H4 (cell line): ENCODE measurements around the gene KRTAP22-2. TPM values are rescaled to one million over a fixed set of nuclear protein-coding genes. Genes with fewer than 3 reads are reported as not detected.

ENCODE experiments used
- DNase-seq: peaks from one replicate; pipeline ENCODE4 v3.0.0-alpha.2; 2015; ENCODE audit warnings: low spot score
- total RNA-seq: library from RNA; depleted of rRNA; stranded (reverse); fragments of >200 nt; shearing (Covaris generic); gene quantifications from 2 replicates; pipeline ENCODE4 v1.2.3, GENCODE V29; 2014; rRNA removed

KRTAP22-2 gene
- not detected in 2 replicates for total RNA-seq

DNA sequence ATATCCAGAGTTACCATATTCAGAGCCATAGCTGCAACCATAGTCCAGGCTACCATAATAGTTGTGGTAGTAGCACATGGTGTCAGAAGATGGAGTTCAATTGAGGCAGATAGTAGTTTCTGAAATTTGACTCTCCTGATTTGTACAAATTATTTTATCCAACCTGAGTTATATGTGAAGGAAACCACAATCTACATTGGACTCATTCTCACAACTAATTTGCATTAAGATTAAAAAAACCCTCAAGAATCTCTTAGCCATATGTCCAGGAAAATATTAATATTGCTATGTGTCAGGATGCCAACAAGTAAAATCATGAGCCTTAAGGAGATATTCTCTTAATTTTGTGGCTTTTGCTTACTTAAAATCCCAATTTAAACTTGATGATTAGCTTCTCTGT, at the start of gene KRTAP22-2:
TSS of gene KRTAP22-2 (minus strand) at position 101 of the 400 bp plus-strand sequence.
- no peak for DNase-seq

DNA sequence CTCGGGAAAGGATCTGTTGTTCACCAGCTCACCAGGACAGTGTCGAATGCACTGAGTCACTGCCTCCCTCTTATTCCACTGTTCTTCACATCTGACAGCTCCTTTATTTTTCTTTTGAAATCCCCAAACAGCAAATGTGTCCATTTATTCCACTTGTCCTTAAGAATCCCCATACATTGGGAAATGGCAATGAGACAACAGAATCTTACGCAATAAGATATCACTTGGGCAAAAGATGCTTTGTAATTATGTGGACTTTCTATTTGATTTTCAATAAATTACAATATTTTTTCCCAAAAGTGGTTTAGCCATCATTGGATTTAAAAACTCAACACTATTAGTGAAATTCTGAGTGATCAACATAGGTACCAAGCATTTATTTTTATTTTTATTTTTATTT, 48.5 kb upstream of the KRTAP22-2 start:
- no peak for DNase-seq

DNA sequence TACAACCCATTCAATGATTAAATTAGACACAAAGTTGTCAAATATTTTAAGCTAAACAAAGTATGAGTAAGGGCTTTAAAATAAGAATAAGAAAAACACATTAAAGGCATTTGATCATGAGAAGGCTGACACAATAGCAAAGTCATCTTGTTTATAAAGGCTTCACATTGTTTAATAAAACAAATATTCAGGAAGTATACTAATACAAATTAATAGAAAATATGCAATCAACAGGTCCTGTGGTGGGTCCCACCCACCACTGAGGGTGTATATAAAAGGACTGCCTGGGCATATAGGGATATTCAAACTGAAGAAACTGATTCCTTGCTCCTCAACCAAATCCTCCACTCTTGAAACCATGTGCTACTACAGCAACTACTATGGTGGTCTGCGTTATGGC, 44.7 kb upstream of the KRTAP22-2 start, which contains the start of gene KRTAP20-2:
TSS of gene KRTAP20-2 (plus strand) at position 301 of the 400 bp plus-strand sequence. CDS start at position 359, 58 bp downstream.
- DNase-seq, result no peak

DNA sequence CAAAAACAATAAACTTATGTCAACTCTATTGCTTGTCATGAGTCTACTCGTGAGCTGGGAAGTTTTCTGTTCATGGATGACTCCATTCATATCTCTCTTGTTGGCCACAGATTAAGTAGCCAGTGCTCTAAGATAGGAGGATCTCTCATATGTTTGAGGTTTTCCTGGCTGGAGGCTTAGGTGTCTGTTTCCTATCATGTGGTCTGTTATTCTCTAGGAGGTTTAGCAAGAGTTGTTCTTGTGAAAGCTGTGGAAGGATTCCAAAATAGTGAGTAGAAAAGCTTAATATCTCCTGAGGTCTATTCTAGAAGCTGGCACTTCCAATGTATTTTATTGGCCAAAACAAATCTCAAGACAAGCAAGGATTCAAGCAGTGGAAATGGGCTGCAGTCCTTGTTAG, 39.0 kb upstream of the KRTAP22-2 start:
- no peak for DNase-seq

DNA sequence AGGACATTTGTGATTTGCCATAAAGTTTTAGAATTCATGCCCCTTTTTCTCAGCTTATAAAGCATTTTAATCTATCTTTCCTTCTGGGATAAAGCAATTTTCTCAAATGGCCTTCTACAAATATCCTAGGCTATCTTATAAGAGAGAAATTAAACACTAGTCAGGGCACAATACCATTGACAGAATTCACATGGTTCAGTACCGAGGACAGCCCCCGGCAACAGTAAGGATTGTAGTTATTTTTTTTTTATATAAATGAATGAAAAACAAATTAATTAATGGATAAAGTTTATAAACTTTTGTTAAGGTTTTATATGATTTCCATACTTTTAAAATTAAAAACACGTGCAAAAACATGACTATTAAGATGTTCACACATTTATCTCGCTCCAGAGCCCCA, 37.9 kb upstream of the KRTAP22-2 start:
- no peak for DNase-seq

DNA sequence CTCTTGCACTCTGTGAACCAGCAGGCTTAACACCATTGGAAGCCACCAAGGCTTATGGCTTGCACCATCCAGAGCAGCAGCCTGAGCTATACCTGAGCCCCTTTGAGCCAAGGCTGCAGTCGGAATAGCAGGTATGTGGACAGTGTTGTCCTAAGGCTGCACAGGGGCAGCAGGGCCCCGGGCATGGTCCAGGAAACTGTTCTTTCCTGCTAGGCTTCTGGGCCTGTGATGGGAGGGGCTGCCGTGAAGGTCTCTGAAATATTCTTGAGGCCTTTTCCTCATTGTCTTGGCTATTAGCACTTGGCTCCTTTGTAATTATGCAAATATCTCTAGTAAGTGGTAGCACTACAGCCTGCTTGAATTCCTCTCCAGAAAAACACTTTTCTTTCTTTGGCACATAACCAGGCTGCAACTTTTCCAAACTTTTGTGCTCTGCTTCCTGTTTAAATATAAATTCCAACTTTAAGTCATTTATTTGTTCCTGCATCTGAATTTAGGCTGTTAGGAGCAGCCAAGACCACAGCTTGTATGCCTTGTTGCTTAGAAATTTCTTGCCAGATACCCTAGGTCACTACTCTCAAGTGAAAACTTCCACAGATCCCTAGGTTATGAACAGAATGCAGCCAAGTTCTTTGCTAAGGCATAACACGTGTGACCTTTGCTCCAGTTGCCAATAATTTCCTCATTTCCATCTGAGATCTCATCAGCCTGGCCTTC, 35.4 kb upstream of the KRTAP22-2 start:
- no peak for DNase-seq

DNA sequence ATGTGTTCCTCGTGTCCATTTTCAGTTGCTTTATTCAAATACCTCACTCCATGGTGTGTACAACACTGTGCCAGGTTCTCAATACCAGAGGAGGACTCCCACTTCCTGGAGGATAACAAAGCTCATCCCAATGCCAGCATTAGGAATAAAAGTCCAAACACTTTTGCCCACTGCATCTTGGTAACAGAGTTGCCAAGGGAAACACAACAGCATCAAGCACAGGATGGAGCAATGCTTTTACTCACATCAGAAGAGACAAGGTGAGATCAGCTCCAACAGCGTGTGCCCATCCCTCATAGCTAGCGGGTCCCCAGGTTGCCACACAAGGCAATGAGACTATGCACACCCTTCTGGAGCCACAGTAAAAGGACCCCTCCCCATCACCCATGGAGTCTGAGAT, 33.2 kb upstream of the KRTAP22-2 start:
- no peak for DNase-seq

DNA sequence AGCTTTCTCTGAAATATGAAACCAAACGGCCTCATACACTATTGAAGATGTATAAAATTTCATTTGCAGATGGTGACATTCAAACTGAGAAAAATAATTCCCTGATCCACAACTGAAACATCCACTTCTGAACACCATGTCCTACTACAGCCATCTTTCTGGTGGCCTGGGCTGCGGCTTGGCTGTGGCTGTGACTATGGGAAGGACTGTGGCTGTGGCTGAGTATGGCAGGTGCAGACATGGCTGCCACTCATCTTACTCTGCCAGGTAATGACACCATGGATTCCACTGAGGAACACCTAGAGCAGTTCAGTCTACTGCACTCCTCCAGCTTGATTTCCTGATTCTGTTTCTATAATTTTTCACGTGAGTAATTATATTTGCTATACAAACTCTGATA, 30.3 kb upstream of the KRTAP22-2 start, which contains the start of gene KRTAP20-4:
TSS of gene KRTAP20-4 (plus strand) at position 106 of the 400 bp plus-strand sequence.
- DNase-seq, result no peak

DNA sequence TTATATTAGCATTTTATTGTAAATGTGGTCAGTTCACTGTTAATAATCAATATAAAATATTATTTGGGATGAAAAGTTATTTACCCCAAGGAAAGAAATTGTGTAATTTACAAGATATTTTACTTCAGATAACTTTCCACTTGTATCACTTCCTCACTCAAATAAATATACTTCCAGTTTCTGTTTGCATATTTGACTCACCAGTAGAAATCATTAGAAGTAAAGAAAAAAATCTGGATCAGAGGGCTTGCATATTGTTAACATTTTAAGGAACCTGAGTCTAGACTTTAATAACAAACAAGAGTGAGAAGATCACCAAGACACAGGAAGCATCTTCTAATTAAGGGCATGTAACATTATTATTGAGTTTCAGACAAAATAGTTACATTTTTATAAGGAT, 29.9 kb upstream of the KRTAP22-2 start:
- no peak for DNase-seq

DNA sequence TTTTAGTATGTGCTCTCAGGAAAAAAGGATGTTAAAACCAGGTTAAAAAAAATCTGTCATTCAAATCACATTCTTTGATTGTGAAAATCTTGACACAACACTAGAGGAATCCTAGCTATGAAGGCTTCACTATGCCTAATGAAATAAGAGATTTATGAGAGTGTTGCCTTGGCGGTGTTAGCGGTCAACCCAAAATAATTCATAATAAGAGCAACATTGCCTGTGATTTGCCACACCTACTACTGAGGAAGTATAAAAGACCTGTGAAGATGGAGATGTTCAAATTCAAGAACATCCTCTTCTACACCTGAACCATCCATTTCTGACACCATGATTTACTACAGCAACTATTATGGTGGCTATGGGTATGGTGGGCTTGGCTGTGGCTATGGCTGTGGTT, 25.9 kb upstream of the KRTAP22-2 start, which contains the start of gene KRTAP20-1:
TSS of gene KRTAP20-1 (plus strand) at position 301 of the 400 bp plus-strand sequence. CDS start at position 331, 30 bp downstream.
- no peak for DNase-seq

DNA sequence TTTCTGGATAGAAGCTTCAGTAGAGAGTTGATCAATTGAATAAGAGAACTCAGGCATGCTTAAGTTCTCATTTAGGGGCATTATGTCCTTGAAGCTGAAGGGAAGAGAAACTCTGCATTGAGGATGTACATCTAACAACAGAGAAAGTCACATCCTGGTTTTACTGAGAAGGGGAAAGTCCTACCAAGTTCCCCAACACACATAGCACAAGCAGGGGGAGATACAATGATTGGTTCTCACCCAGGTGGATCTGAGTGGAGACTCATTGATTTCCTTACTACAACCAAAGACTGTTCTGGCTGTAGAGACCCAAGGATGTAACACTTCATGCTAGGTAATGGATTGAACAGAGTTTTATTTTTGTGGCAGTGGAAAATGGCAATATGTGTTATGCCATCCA, 25.0 kb upstream of the KRTAP22-2 start:
- DNase-seq, result no peak

DNA sequence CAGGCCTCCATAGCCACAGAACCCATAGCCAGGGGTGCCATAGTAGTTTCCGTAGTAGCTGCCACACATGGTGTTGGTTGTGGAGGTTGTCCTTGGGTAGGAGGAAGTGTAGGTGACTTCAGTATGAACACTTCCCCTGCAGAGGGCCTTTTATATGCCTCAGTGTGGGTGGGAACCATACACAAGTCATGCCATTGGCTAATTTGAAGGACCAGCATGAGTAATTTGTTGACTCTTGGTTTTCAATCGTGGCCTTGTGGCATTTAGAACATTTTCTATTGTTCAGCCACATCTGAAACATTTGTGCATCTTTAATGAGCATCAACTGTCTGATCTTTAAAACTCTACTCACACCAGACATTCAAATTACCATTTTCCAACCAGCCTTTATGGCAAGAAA, 23.6 kb upstream of the KRTAP22-2 start, which contains the start of gene KRTAP6-1:
TSS of gene KRTAP6-1 (minus strand) at position 95 of the 400 bp plus-strand sequence. CDS start at position 69, 26 bp downstream.
- DNase-seq, result no peak

DNA sequence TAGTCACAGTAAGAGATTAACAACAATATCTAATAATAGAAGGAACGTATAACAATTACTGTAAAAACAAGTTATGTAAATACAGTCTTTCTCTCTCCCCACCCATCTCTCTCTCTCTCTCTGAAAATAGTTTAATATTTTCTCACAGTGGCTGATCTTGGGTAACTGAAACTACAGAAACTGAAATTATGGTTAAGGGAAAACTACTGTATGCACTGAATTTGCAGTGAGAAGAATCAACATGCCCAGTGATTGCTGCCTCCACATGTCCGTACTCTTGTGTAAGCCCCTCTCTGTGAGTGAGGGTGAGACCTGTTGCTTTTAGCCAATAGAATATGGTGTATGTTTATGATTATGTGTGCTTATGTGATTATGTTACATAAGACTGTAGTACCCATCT, 21.9 kb upstream of the KRTAP22-2 start:
- no peak for DNase-seq

DNA sequence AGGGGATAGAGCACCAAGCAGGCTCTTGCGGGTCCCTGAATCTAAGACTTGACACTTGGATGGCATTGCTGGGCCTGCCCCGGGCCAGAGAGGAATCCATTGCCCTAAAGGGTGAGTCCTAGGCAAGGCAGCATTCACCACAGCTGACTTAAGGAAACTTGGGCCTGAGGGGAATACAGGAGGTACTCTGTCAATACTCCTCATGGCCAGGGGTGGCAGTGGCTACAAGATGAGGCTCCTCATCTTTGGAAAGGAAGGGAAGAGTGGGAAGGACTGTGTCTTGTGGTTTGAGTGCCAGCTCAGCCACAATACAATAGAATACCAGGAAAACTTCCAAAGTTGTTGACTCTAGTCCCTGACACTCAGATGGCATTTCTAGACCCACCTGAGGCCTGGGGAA, 15.8 kb upstream of the KRTAP22-2 start:
- peak; percentile 22 for DNase-seq

DNA sequence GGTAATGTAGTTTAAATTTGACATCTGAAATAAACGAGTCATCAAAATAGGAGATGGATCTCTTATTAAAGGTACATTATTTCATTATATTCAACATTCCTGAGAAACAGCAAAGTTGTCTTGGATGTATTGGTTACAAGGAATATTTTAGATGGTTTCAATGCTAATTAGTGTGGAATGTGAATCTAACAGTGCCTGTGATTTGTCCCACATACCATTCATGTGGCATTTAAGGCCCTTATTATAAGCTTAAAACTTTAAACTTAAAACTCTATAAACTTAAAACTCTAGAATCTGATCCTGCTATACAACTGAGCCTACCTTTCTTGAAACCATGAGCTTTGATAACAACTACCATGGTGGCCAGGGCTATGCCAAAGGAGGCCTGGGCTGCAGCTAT, 10.6 kb upstream of the KRTAP22-2 start, which contains the start of gene KRTAP22-1:
TSS of gene KRTAP22-1 (plus strand) at position 301 of the 400 bp plus-strand sequence.
- no peak for DNase-seq

DNA sequence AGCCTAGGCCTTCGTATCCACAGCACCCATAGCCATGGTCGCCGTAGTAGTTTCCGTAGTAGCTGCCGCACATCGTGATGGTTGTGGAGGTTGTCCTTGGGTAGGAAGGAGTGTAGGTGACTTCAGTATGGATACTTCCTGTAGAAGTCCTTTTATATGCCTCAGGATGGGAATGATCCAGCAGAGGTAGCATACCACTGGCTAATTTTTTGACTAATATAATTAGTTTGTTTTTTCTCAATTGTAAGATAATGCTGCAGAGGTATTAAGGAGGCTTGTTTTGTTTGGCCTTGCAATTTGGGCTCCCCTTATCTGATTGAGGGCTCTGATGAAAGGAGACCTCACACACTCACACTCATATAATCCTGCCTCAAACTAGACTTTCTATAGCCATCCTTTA, 8.6 kb upstream of the KRTAP22-2 start, which contains the start of gene KRTAP6-2:
TSS of gene KRTAP6-2 (minus strand) at position 101 of the 400 bp plus-strand sequence. CDS start at position 73, 28 bp downstream.
- no peak for DNase-seq

DNA sequence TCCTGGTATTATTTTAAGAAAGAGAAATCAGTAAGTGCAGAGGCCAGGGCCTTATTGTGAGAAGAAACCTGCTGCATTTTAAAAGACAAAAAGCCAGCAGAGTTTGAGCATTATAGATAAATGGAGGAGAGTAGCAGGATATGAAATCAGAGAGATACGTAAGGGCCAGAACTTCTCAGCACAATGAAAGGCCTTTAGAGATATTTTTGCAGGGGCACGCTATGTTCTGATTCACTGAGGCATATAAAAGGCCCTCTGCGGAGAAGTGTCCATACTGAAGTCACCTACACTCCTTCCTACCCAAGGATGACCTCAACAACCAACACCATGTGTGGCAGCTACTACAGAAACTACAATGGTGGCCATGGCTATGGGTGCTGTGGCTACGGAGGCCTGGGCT, 1.9 kb upstream of the KRTAP22-2 start, which contains the start of gene KRTAP6-3:
TSS of gene KRTAP6-3 (plus strand) at position 301 of the 400 bp plus-strand sequence. CDS start at position 307, 6 bp downstream.
- DNase-seq, result no peak

DNA sequence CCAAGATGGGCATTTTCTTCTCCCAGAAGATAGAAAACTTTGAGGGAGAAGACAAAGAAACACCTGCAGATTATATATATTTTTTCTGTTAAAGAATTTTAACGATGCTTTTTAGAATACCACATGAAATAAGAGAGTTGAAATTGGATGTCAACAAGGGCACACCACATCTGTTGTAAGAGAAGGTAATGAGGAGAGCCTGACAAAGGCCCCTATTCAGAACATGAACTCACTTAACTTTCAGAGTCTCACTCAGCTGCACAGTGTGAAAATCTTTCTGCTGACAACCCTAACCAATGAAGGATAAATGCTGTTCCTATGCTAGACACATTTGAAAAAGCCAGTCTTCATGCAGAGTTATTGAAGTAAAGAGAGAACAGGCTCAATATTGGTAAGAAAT, 7.3 kb downstream of the KRTAP22-2 start:
- DNase-seq, result no peak

DNA sequence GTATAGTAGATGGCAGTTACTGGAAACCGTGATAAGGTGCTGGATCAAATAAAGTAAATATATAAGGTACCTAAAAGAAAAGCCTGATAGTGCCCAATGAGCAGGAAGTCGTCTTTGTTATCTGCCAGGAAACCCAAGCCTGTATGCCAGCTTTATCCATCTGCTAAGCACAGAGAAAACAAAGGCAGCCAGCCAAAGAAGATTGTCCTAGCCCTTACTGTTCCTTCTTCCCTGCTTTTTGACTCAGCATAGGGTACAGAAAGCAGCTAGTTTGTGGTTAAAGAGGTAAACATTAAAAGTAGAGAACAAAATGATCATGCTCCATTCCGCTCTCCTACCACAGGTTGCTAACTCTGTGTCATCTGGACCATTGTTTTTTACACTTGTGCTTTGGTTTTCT, 10.1 kb downstream of the KRTAP22-2 start:
- peak; percentile 7 for DNase-seq

DNA sequence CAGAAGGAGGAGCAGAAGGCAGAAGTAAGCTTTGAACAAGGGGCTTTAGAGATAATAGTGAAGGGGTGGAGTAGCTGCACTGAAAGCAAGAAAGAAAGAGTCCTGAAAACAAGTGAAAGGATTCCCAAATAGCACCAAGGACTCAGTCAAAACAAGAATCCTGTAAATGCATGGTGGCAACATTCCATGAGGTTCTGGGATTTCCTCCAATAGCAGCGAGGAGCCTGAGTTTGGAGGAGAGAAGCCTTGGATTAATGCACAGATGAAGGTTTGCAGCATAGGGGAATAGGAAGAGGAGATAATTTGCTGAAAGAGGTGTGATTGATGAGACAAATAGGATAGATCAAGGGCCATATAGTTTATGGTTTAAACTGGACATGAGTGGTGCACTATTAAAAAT, 10.9 kb downstream of the KRTAP22-2 start:
- DNase-seq, result no peak

DNA sequence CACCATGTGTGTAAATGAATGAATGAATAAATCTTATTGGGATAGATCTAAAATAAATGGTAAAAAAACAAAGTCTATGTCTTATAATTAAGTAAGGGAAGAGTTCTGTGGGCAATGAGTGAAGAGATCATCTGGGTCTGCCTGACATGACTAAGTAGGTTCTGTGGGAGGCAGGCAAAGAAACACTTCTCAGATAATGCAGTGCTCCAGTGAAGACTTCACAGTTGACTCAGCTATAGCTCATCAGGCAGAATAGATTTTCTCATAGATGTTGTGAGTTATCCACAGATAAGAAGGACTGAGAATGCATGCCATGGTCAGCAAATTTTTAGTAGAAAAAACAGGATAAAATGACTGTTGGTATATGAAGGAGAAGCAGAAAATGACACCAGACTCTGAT, 12.4 kb downstream of the KRTAP22-2 start:
- no peak for DNase-seq

DNA sequence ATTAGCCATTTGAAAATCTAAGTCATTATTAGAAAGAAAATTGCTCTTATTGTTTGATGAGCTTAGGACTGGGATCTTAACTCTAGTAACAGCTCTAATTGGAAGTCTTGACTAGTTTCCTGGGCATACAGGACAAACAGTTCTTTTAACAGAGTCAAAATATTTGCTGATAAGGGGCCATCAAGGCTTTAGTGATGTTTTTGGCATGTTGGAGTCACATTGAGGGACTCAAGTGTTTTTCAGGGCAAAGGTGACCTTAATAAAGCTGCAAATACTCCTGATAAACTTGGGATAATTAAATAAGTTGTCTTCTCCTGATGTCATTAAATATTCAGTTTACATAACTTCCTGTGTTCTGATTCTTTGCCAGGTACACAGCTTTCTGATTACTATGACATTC, 22.6 kb downstream of the KRTAP22-2 start:
- no peak for DNase-seq

DNA sequence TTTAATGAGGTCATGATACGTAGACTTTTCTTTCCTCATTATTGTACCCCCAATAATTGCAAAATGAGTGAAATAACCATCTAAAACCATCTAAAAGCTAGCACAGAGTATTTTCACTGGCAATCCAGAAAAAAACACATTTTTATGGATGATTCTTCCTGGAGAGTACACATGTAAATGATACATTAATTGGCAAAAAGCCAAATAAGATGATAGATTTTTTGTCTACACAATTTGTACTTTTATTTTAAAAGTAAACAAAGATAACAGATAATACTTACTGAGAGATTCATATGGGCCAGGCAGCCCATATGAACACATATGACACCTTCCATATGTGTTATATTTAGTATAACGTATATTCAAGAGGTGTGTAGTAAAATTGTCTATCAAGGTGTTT, 26.6 kb downstream of the KRTAP22-2 start:
- no peak for DNase-seq
